Neural cell (in vitro differentiated cells): ENCODE measurements around the gene PDLIM5. TPM values are rescaled to one million over a fixed set of nuclear protein-coding genes. Genes with fewer than 3 reads are reported as not detected.

ENCODE experiments used
- H2AFZ ChIP-seq: fragments of 200-600, 300-800 bp; sonication (generic), shearing (Covaris generic); 2 replicates; pipeline ENCODE4 v1.6.0; 2014; ENCODE audit warnings: low read depth, mild to moderate bottlenecking, antibody characterized with exemption, low read length, moderate library complexity
- H3F3A ChIP-seq: fragments of 200-600 bp; shearing (Covaris generic); 2 replicates; pipeline ENCODE4 v1.6.1; 2016; ENCODE audit warnings: mild to moderate bottlenecking, moderate library complexity, mixed read lengths, antibody characterized with exemption, low read length; ENCODE audit not compliant: insufficient read depth, poor library complexity, severe bottlenecking
- H3K27ac ChIP-seq: fragments of 200-600, 300-800 bp; sonication (generic), shearing (Covaris generic); 2 replicates; pipeline ENCODE4 v1.5.1; 2014; ENCODE audit warnings: mild to moderate bottlenecking, low read length, moderate library complexity
- H3K27me3 ChIP-seq: fragments of 300-800, 200-600 bp; sonication (generic), shearing (Covaris generic); 2 replicates; pipeline ENCODE4 v1.6.0; 2014; ENCODE audit warnings: mild to moderate bottlenecking, low read depth, low read length, moderate library complexity; ENCODE audit not compliant: insufficient read depth
- H3K36me3 ChIP-seq: fragments of 300-800, 200-600 bp; sonication (generic), shearing (Covaris generic); 2 replicates; pipeline ENCODE4 v1.5.1; 2014; ENCODE audit warnings: mild to moderate bottlenecking, antibody characterized with exemption, low read length, moderate library complexity; ENCODE audit not compliant: insufficient read depth
- H3K4me2 ChIP-seq: fragments of 300-800, 200-600 bp; sonication (generic), shearing (Covaris generic); 2 replicates; pipeline ENCODE4 v1.6.0; 2014; ENCODE audit warnings: mild to moderate bottlenecking, low read length
- H3K4me3 ChIP-seq: fragments of 300-800, 200-600 bp; sonication (generic), shearing (Covaris generic); 2 replicates; pipeline ENCODE4 v1.5.1; 2014; ENCODE audit warnings: mild to moderate bottlenecking, low read length, moderate library complexity
- H3K79me2 ChIP-seq: fragments of 200-600 bp; shearing (Covaris generic); replicated peaks from 2 replicates; pipeline ENCODE4 v1.6.0; 2014; ENCODE audit warnings: mild to moderate bottlenecking, low read length, moderate library complexity; ENCODE audit not compliant: insufficient read depth
- H3K9ac ChIP-seq: fragments of 300-800, 200-600 bp; sonication (generic), shearing (Covaris generic); 2 replicates; pipeline ENCODE4 v1.6.1; 2016; ENCODE audit warnings: mild to moderate bottlenecking, low read length, mixed read lengths
- H3K9me2 ChIP-seq: fragments of 200-600 bp; shearing (Covaris generic); 2 replicates; pipeline ENCODE4 v1.6.1; 2016; ENCODE audit warnings: mild to moderate bottlenecking, low read length, mixed read lengths; ENCODE audit not compliant: insufficient read depth
- H3K9me3 ChIP-seq: fragments of 200-600, 300-800 bp; sonication (generic), shearing (Covaris generic); 2 replicates; pipeline ENCODE4 v1.6.1; 2016; ENCODE audit warnings: mild to moderate bottlenecking, mixed run types, low read length, moderate library complexity, mixed read lengths
- H4K20me1 ChIP-seq: fragments of 200-600 bp; shearing (Covaris generic); 2 replicates; pipeline ENCODE4 v1.6.1; 2016; ENCODE audit warnings: mild to moderate bottlenecking, mixed run types; ENCODE audit not compliant: insufficient read depth
- EP300 ChIP-seq: fragments of 450-650 bp; conservative IDR thresholded peaks from 2 replicates; pipeline ENCODE4 v1.6.1; 2014; ENCODE audit warnings: antibody characterized with exemption, mild to moderate bottlenecking, moderate library complexity; ENCODE audit not compliant: poor library complexity, severe bottlenecking
- EZH2 ChIP-seq: fragments of 200-600, 300-800 bp; shearing (Covaris generic), sonication (generic); IDR thresholded peaks from 2 replicates; pipeline ENCODE4 v1.6.1; 2014; ENCODE audit warnings: antibody characterized with exemption, low read length, borderline replicate concordance, mild to moderate bottlenecking; ENCODE audit not compliant: insufficient read depth, poor library complexity, severe bottlenecking
- MXI1 ChIP-seq: fragments of 450-650 bp; conservative IDR thresholded peaks from 2 replicates; pipeline ENCODE4 v1.6.1; 2014; ENCODE audit warnings: antibody characterized with exemption, mild to moderate bottlenecking; ENCODE audit not compliant: poor library complexity, severe bottlenecking
- POLR2AphosphoS5 ChIP-seq: IDR thresholded peaks from 2 replicates; pipeline ENCODE4 v1.6.1; 2012
- RAD21 ChIP-seq: fragments of 450-650 bp; conservative IDR thresholded peaks from 2 replicates; pipeline ENCODE4 v1.6.1; 2014; ENCODE audit warnings: antibody characterized with exemption, mild to moderate bottlenecking, moderate library complexity
- SMC3 ChIP-seq: fragments of 450-650 bp; conservative IDR thresholded peaks from 2 replicates; pipeline ENCODE4 v1.6.1; 2014; ENCODE audit warnings: antibody characterized with exemption, mild to moderate bottlenecking, moderate library complexity; ENCODE audit not compliant: poor library complexity
- TAF1 ChIP-seq: IDR thresholded peaks from 2 replicates; pipeline ENCODE4 v1.6.1; 2012; ENCODE audit warnings: low read depth
- polyA plus RNA-seq: library from polyadenylated mRNA; depleted of rRNA; stranded (reverse); fragments of >200 nt; gene quantifications from 2 replicates; pipeline ENCODE4 v1.2.3, GENCODE V29; 2014
- TF ChIP-seq, protein P1 (sequence below): IDR thresholded peaks from 2 replicates; pipeline ENCODE4 v1.6.1; 2012; ENCODE audit warnings: borderline replicate concordance
- TF ChIP-seq, protein P2 (sequence below): fragments of 450-650 bp; IDR thresholded peaks from 2 replicates; pipeline ENCODE4 v1.5.1; 2014; ENCODE audit warnings: antibody characterized with exemption, mild to moderate bottlenecking, moderate library complexity; ENCODE audit not compliant: poor library complexity, severe bottlenecking

PDLIM5 gene
- polyA plus RNA-seq, 1 donor from 2014 or later = 1.6 TPM

GRCh38 chr4:94591289-94591688, 139.5 kb downstream of the PDLIM5 start:
- H4K20me1 ChIP-seq = no peaks in the 10 kb centered on the region
- H3K4me3 ChIP-seq = no peak overlapping the region
- H3K9me2 ChIP-seq = no peaks in the 10 kb centered on the region
- no peak overlapping the region for H3K27ac ChIP-seq
- no peaks in the 10 kb centered on the region for H3K27me3 ChIP-seq
- no peak overlapping the region for H3K9ac ChIP-seq
- no peak overlapping the region for H2AFZ ChIP-seq
- H3K36me3 ChIP-seq = no peaks in the 10 kb centered on the region
- no peaks in the 10 kb centered on the region for H3K9me3 ChIP-seq
- H3K4me2 ChIP-seq = no peak overlapping the region
- no peaks in the 10 kb centered on the region for H3K79me2 ChIP-seq
- TF ChIP-seq EZH2 (no peak), MXI1 (no peak), RAD21 (no peak), SMC3 (no peak), TAF1 (no peak), POLR2AphosphoS5 (no peak), EP300 (no peak)
- TF ChIP-seq, protein P1, sequence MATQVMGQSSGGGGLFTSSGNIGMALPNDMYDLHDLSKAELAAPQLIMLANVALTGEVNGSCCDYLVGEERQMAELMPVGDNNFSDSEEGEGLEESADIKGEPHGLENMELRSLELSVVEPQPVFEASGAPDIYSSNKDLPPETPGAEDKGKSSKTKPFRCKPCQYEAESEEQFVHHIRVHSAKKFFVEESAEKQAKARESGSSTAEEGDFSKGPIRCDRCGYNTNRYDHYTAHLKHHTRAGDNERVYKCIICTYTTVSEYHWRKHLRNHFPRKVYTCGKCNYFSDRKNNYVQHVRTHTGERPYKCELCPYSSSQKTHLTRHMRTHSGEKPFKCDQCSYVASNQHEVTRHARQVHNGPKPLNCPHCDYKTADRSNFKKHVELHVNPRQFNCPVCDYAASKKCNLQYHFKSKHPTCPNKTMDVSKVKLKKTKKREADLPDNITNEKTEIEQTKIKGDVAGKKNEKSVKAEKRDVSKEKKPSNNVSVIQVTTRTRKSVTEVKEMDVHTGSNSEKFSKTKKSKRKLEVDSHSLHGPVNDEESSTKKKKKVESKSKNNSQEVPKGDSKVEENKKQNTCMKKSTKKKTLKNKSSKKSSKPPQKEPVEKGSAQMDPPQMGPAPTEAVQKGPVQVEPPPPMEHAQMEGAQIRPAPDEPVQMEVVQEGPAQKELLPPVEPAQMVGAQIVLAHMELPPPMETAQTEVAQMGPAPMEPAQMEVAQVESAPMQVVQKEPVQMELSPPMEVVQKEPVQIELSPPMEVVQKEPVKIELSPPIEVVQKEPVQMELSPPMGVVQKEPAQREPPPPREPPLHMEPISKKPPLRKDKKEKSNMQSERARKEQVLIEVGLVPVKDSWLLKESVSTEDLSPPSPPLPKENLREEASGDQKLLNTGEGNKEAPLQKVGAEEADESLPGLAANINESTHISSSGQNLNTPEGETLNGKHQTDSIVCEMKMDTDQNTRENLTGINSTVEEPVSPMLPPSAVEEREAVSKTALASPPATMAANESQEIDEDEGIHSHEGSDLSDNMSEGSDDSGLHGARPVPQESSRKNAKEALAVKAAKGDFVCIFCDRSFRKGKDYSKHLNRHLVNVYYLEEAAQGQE = no peak
- TF ChIP-seq, protein P2, sequence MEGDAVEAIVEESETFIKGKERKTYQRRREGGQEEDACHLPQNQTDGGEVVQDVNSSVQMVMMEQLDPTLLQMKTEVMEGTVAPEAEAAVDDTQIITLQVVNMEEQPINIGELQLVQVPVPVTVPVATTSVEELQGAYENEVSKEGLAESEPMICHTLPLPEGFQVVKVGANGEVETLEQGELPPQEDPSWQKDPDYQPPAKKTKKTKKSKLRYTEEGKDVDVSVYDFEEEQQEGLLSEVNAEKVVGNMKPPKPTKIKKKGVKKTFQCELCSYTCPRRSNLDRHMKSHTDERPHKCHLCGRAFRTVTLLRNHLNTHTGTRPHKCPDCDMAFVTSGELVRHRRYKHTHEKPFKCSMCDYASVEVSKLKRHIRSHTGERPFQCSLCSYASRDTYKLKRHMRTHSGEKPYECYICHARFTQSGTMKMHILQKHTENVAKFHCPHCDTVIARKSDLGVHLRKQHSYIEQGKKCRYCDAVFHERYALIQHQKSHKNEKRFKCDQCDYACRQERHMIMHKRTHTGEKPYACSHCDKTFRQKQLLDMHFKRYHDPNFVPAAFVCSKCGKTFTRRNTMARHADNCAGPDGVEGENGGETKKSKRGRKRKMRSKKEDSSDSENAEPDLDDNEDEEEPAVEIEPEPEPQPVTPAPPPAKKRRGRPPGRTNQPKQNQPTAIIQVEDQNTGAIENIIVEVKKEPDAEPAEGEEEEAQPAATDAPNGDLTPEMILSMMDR = no peak
- H3F3A ChIP-seq = no peaks in the 10 kb centered on the region

- TF ChIP-seq EZH2 (no peak), MXI1 (no peak), EP300 (no peak), POLR2AphosphoS5 (no peak), TAF1 (no peak), RAD21 (no peak), SMC3 (no peak)
- TF ChIP-seq, protein P1 = no peak
- TF ChIP-seq, protein P2 = no peak
- H3K27me3 ChIP-seq = no peaks in the 10 kb centered on the region
Observed at GRCh38 chr4:94595013-94595412, 143.3 kb downstream of the PDLIM5 start.

More at GRCh38 chr4:94595013-94595412, 143.3 kb downstream of the PDLIM5 start:
- H3K9me3 ChIP-seq = no peaks in the 10 kb centered on the region
- no peaks in the 10 kb centered on the region for H3K79me2 ChIP-seq
- no peaks in the 10 kb centered on the region for H3F3A ChIP-seq
- no peaks in the 10 kb centered on the region for H4K20me1 ChIP-seq
- no peak overlapping the region for H3K4me3 ChIP-seq
- no peak overlapping the region for H3K4me2 ChIP-seq
- no peak overlapping the region for H2AFZ ChIP-seq
- no peaks in the 10 kb centered on the region for H3K9me2 ChIP-seq
- no peak overlapping the region for H3K9ac ChIP-seq
- no peak overlapping the region for H3K27ac ChIP-seq
- H3K36me3 ChIP-seq = no peaks in the 10 kb centered on the region
